Endothelial cell of umbilical vein (primary cell): Measurements from ENCODE around the gene TRIM24. TPM values are rescaled to one million over a fixed set of nuclear protein-coding genes. Genes with fewer than 3 reads are reported as not detected.

Experiments
- BruUV-seq: library from RNA; stranded (reverse); fragments of 400-500 nt; replicated peaks from 2 replicates; lab custom pipeline; 2021; lab: Mats Ljungman, UMichigan
- CTCF ChIA-PET: fragments of 300-600, 350-600 bp; sonication (Branson Sonifier 250); formaldehyde crosslinking; loops from one replicate; lab custom pipeline; 2021; ENCODE audit warnings: antibody characterized with exemption, inconsistent platforms; lab: Charles Lee
- POLR2A ChIA-PET: fragments of 300-600, 350-600 bp; sonication (Branson Sonifier 250); formaldehyde crosslinking; loops from one replicate; lab custom pipeline; 2021; ENCODE audit warnings: antibody characterized with exemption, inconsistent platforms; lab: Charles Lee
- DNase-seq: peaks from one replicate; pipeline ENCODE4 v3.0.0-alpha.2; 2011; ENCODE audit warnings: low read depth, low spot score
- FAIRE-seq: peaks from 2 replicates; lab custom pipeline; 2011; peaks lifted over from hg19 to GRCh38; lab: Jason Lieb, UNC
- H2AFZ ChIP-seq: 2 replicates; pipeline ENCODE4 v1.6.0; 2012; ENCODE audit warnings: low read depth, low read length, control low read depth, inconsistent platforms
- H3K27ac ChIP-seq: 2 replicates; pipeline ENCODE4 v1.5.1; 2011; ENCODE audit warnings: low read depth, mild to moderate bottlenecking, control low read depth, low read length, moderate library complexity; ENCODE audit not compliant: insufficient read depth
- H3K27me3 ChIP-seq, 2 experiments: 2 replicates each; pipeline versions ENCODE4 v1.6.0 to v1.6.1; 2011; ENCODE audit warnings: low read length in 2 of 2, mixed read lengths in 1 of 2; ENCODE audit not compliant: control insufficient read depth in 2 of 2, insufficient read depth in 2 of 2
- H3K36me3 ChIP-seq, 2 experiments: 2 replicates in 1 of 2; 3 replicates in 1 of 2; pipeline ENCODE4 v1.5.1; 2011; ENCODE audit warnings: low read length in 2 of 2, mild to moderate bottlenecking in 1 of 2, moderate library complexity in 1 of 2; ENCODE audit not compliant: control insufficient read depth in 2 of 2, insufficient read depth in 2 of 2; ENCODE audit errors: extremely low read depth in 1 of 2
- H3K4me1 ChIP-seq: 3 replicates; pipeline ENCODE4 v1.5.1; 2011; ENCODE audit warnings: mild to moderate bottlenecking, low read length; ENCODE audit not compliant: control insufficient read depth, insufficient read depth; ENCODE audit errors: extremely low read depth
- H3K4me2 ChIP-seq: 2 replicates; pipeline ENCODE4 v1.6.1; 2011; ENCODE audit warnings: low read length, control low read depth, mixed read lengths; ENCODE audit not compliant: insufficient read depth
- H3K4me3 ChIP-seq, 3 experiments: fragments of 200-600 bp in 1 of 3; sonication (generic), shearing (Covaris generic) in 1 of 3; replicated peaks in 1 of 3; 2 replicates each; pipeline ENCODE4 v1.5.1; 2011 to 2016; ENCODE audit warnings: control low read depth in 3 of 3, low read length in 3 of 3, mild to moderate bottlenecking in 2 of 3, inconsistent platforms in 1 of 3, low read depth in 1 of 3, moderate library complexity in 1 of 3; ENCODE audit not compliant: insufficient read depth in 1 of 3
- H3K79me2 ChIP-seq: 2 replicates; pipeline ENCODE4 v1.6.0; 2012; ENCODE audit warnings: low read length, inconsistent platforms; ENCODE audit not compliant: control insufficient read depth, insufficient read depth
- H3K9ac ChIP-seq: replicated peaks from 2 replicates; pipeline ENCODE3; 2011; ENCODE audit warnings: low read length, control low read depth; ENCODE audit not compliant: insufficient read depth; ENCODE audit errors: extremely low read depth
- H3K9me1 ChIP-seq: replicated peaks from 3 replicates; pipeline ENCODE4 v1.6.0; 2011; ENCODE audit warnings: mild to moderate bottlenecking, low read length; ENCODE audit not compliant: control insufficient read depth, insufficient read depth; ENCODE audit errors: extremely low read depth
- H3K9me3 ChIP-seq: replicated peaks from 2 replicates; pipeline ENCODE4 v1.5.1; 2012; ENCODE audit warnings: low read length, inconsistent platforms; ENCODE audit not compliant: control insufficient read depth, insufficient read depth
- H4K20me1 ChIP-seq: replicated peaks from 2 replicates; pipeline ENCODE3; 2011; ENCODE audit warnings: mild to moderate bottlenecking, low read length; ENCODE audit not compliant: control insufficient read depth, insufficient read depth; ENCODE audit errors: extremely low read depth
- CTCF ChIP-seq, 2 donors: IDR thresholded peaks; 1 replicate in 1 of 2; 2 replicates in 1 of 2; pipeline ENCODE4 v1.5.1; 2011; ENCODE audit warnings: low read length in 2 of 2, mild to moderate bottlenecking in 2 of 2, moderate library complexity in 2 of 2, control low read depth in 1 of 2, inconsistent platforms in 1 of 2, low read depth in 1 of 2; ENCODE audit not compliant: insufficient read depth in 1 of 2; ENCODE audit errors: extremely low read depth in 1 of 2
- EZH2 ChIP-seq: IDR thresholded peaks from 2 replicates; pipeline ENCODE4 v1.6.1; 2012; ENCODE audit warnings: borderline replicate concordance, low read depth, mild to moderate bottlenecking, moderate library complexity, low read length, inconsistent platforms; ENCODE audit not compliant: severe bottlenecking
- FOS ChIP-seq: IDR thresholded peaks from 2 replicates; pipeline ENCODE4 v1.6.1; 2011; ENCODE audit warnings: mild to moderate bottlenecking, low read length, moderate library complexity, borderline replicate concordance; ENCODE audit not compliant: insufficient read depth
- GATA2 ChIP-seq: IDR thresholded peaks from 2 replicates; pipeline ENCODE4 v1.7.0; 2011; ENCODE audit warnings: low read depth, mild to moderate bottlenecking, moderate library complexity, mixed read lengths, low read length; ENCODE audit not compliant: insufficient read length, insufficient read depth
- JUN ChIP-seq: IDR thresholded peaks from 2 replicates; pipeline ENCODE4 v1.6.1; 2011; ENCODE audit warnings: borderline replicate concordance, low read depth; ENCODE audit not compliant: insufficient read length, insufficient read depth
- MAX ChIP-seq: IDR thresholded peaks from 2 replicates; pipeline ENCODE4 v1.6.1; 2011; ENCODE audit not compliant: insufficient read depth, insufficient read length
- MYC ChIP-seq: IDR thresholded peaks from one replicate; pipeline ENCODE4 v1.6.1; 2011; ENCODE audit warnings: mild to moderate bottlenecking, low read depth, low read length
- POLR2A ChIP-seq: IDR thresholded peaks from 2 replicates; pipeline ENCODE4 v1.6.1; 2012; ENCODE audit warnings: low read depth, mild to moderate bottlenecking, control low read depth, low read length
- POLR2AphosphoS5 ChIP-seq: IDR thresholded peaks from 2 replicates; pipeline ENCODE4 v1.6.1; 2012; ENCODE audit warnings: low read depth, mild to moderate bottlenecking, control low read depth, low read length, moderate library complexity; ENCODE audit not compliant: insufficient read depth
- dilution Hi-C: fragments of 300-500 bp; cut with MboI; formaldehyde crosslinking; loops from one replicate; pipeline ENCODE4 v1.15.0; 2019; ENCODE audit warnings: low sequenced_read_pairs; ENCODE audit not compliant: extremely low pct_ligation_motif_present
- intact Hi-C: fragments of 100-400 bp; cut with micrococcal nuclease; formaldehyde crosslinking; loops from one replicate; pipeline ENCODE4 v1.10.0; 2022
- polyA plus RNA-seq, 4 experiments: library from polyadenylated mRNA; depleted of rRNA in 3 of 4; stranded (reverse) in 3 of 4; unstranded in 1 of 4; fragments of >200 nt; gene quantifications; 2 replicates each; pipeline versions ENCODE4 v1.2.1 to v1.2.3, GENCODE V29; 2011 to 2012; ENCODE audit warnings: missing spikeins in 1 of 4
- total RNA-seq: library from RNA; stranded (reverse); gene quantifications from 2 replicates; pipeline ENCODE4 v1.2.3, GENCODE V29; 2021

Gene TRIM24
- total and polyA plus RNA-seq, 2 donors (not counting 3 experiments of a cell fraction or from before 2014, with no cell fraction given), result 9.1 to 26.1 TPM

- H3K4me2 ChIP-seq, result no peak overlapping the region
- ChIA-PET POLR2A (no interaction called here), CTCF (interaction anchor here (0.6 kb wide), 1 partner anchor 115 kb away, joined by 3 read pairs; no protein-coding TSS in a partner anchor)
- no TSS peak for BruUV-seq
- H3K4me1 ChIP-seq, result no peaks in the 10 kb centered on the region
- no peak overlapping the region for H3K4me3 ChIP-seq
- no peak overlapping the region for H3K9ac ChIP-seq
- no peaks in the 10 kb centered on the region for H3K79me2 ChIP-seq
- H3K9me1 ChIP-seq, result no peaks in the 10 kb centered on the region
- TF ChIP-seq JUN, result no peak
- H2AFZ ChIP-seq, result no peak overlapping the region
- FAIRE-seq (no peak), DNase-seq (no peak)
- dilution Hi-C loops (no loop called here), intact Hi-C loops (no loop called here)
- no peak overlapping the region for H3K27ac ChIP-seq
- no peaks in the 10 kb centered on the region for H4K20me1 ChIP-seq
- H3K36me3 ChIP-seq, result no peaks in the 10 kb centered on the region
- no peaks in the 10 kb centered on the region for H3K9me3 ChIP-seq
- no peaks in the 10 kb centered on the region for H3K27me3 ChIP-seq
Observed at GRCh38 chr7:138625084-138625848, 165.2 kb downstream of the TRIM24 start.

GRCh38 chr7:138625849-138626230, 165.8 kb downstream of the TRIM24 start:
- intact Hi-C loops, result no loop called here
- Histone ChIP-seq H3K9me1 (no peaks in the 10 kb centered on the region), H3K36me3 (no peaks in the 10 kb centered on the region), H2AFZ (no peak overlapping the region), H3K27me3 (no peaks in the 10 kb centered on the region), H3K9me3 (no peaks in the 10 kb centered on the region), H3K4me2 (no peak overlapping the region), H3K79me2 (no peaks in the 10 kb centered on the region), H3K4me3 (no peak overlapping the region), H3K9ac (no peak overlapping the region), H4K20me1 (no peaks in the 10 kb centered on the region), H3K27ac (no peak overlapping the region), H3K4me1 (no peaks in the 10 kb centered on the region)
- FAIRE-seq (no peak), DNase-seq (no peak)
- CTCF ChIA-PET, result interaction anchor here (0.6 kb wide), 1 partner anchor 116 kb away, joined by 3 read pairs; no protein-coding TSS in a partner anchor
- BruUV-seq, result no TSS peak
- dilution Hi-C loops, result no loop called here
- TF ChIP-seq JUN (no peak), GATA2 (no peak), MAX (no peak), POLR2A (no peak), MYC (no peak), EZH2 (no peak), FOS (no peak), CTCF (IDR thresholded peaks at IDR 0.05; ENCODE audit: extremely low read depth in 1 of 2, insufficient read depth in 1 of 2, low read depth in 1 of 2, low read length in 2 of 2) (no peak), POLR2AphosphoS5 (no peak)
- POLR2A ChIA-PET, result no interaction called here
